ENCODE results near the gene STIP1. TPM values are rescaled to one million over a fixed set of nuclear protein-coding genes. Genes with fewer than 3 reads are reported as not detected.

STIP1 gene
- total RNA-seq, 1 donor from 2014 or later: 91.3 TPM

- TF ChIP-seq POLR2AphosphoS5 (IDR thresholded peaks at IDR 0.05; ENCODE audit: insufficient read depth in 1 of 2, low read depth in 1 of 2) (no peak), POLR2A (IDR thresholded peaks at IDR 0.05) (no peak), CTCF (IDR thresholded peaks at IDR 0.05) (no peak)
- no peak overlapping the region for H3K4me3 ChIP-seq
- no peaks in the 10 kb centered on the region for H3K9me3 ChIP-seq
- H3K36me3 ChIP-seq: peaks cover 0 to 2% of the 10 kb centered on the region in 2 donors
- H3K27me3 ChIP-seq: no peaks in the 10 kb centered on the region
- DNase-seq (ENCODE audit: extremely low spot score in 2 of 2): no peak
- intact Hi-C loops (cut with DNase I): loop anchor here (5.0 kb wide), 1 partner anchor 88 kb away; no protein-coding TSS in a partner anchor
- no peak overlapping the region for H3K27ac ChIP-seq
- peaks cover 27% of the 10 kb centered on the region for H3K4me1 ChIP-seq
Observed at GRCh38 chr11:64208796-64209562, 23.0 kb downstream of the STIP1 start.

GRCh38 chr11:64209563-64209843 is 23.5 kb downstream of the STIP1 start:
- intact Hi-C loops (cut with DNase I): loop anchor here (5.0 kb wide), 1 partner anchor 88 kb away; no protein-coding TSS in a partner anchor
- no peaks in the 10 kb centered on the region for H3K27me3 ChIP-seq
- no peak overlapping the region for H3K27ac ChIP-seq
- DNase-seq (ENCODE audit: extremely low spot score in 2 of 2): no peak
- no peaks in the 10 kb centered on the region for H3K9me3 ChIP-seq
- TF ChIP-seq CTCF (IDR thresholded peaks at IDR 0.05) (no peak), POLR2A (IDR thresholded peaks at IDR 0.05) (no peak), POLR2AphosphoS5 (IDR thresholded peaks at IDR 0.05; ENCODE audit: insufficient read depth in 1 of 2, low read depth in 1 of 2) (no peak)
- no peak overlapping the region for H3K4me3 ChIP-seq
- peaks cover 21% of the 10 kb centered on the region for H3K4me1 ChIP-seq
- no peaks in the 10 kb centered on the region for H3K36me3 ChIP-seq

- DNase-seq (ENCODE audit: extremely low spot score in 2 of 2): no peak
- Histone ChIP-seq H3K27me3 (no peaks in the 10 kb centered on the region), H3K36me3 (no peaks in the 10 kb centered on the region), H3K4me3 (no peak overlapping the region), H3K9me3 (no peaks in the 10 kb centered on the region), H3K4me1 (peaks cover 16% of the 10 kb centered on the region), H3K27ac (no peak overlapping the region)
- TF ChIP-seq POLR2AphosphoS5 (IDR thresholded peaks at IDR 0.05; ENCODE audit: insufficient read depth in 1 of 2, low read depth in 1 of 2) (no peak), POLR2A (IDR thresholded peaks at IDR 0.05) (no peak), CTCF (IDR thresholded peaks at IDR 0.05) (no peak)
- intact Hi-C loops (cut with DNase I): no loop called here
Observed at GRCh38 chr11:64210301-64211020, 24.5 kb downstream of the STIP1 start.

GRCh38 chr11:64211181-64211872 is 25.4 kb downstream of the STIP1 start:
- H3K9me3 ChIP-seq: no peaks in the 10 kb centered on the region
- H3K27me3 ChIP-seq: no peaks in the 10 kb centered on the region
- intact Hi-C loops (cut with DNase I): no loop called here
- DNase-seq (ENCODE audit: extremely low spot score in 2 of 2): no peak
- peaks cover 16% of the 10 kb centered on the region for H3K4me1 ChIP-seq
- H3K4me3 ChIP-seq: no peak overlapping the region
- H3K36me3 ChIP-seq: no peaks in the 10 kb centered on the region
- TF ChIP-seq POLR2AphosphoS5 (IDR thresholded peaks at IDR 0.05; ENCODE audit: insufficient read depth in 1 of 2, low read depth in 1 of 2): no peak
- no peak for TF ChIP-seq POLR2A (IDR thresholded peaks at IDR 0.05)
- TF ChIP-seq CTCF (IDR thresholded peaks at IDR 0.05): no peak
- no peak overlapping the region for H3K27ac ChIP-seq
